ENCODE results near the gene CCDC171.

- TF ChIP-seq CTCF (IDR thresholded peaks at IDR 0.05) (no peak), POLR2AphosphoS5 (IDR thresholded peaks at IDR 0.05) (no peak), POLR2A (IDR thresholded peaks at IDR 0.05) (no peak)
Observed at GRCh38 chr9:16002816-16003215, 450.0 kb downstream of the CCDC171 start.
